GM19463 (cell line): ENCODE measurements around the gene ZNF660.
"Not testable (repeated sequence)": the region's sequence is repeated elsewhere in the genome, so short reads cannot be mapped to it uniquely, and the experiment has no call there.

Source experiments
- ATAC-seq: cut with Tn5 transposase; IDR thresholded peaks from one replicate; pipeline ENCODE4 v1.9.1; 2021; ENCODE audit warnings: mild to moderate bottlenecking, moderate library complexity; ENCODE audit not compliant: unreplicated experiment

Gene ZNF660

GRCh38 chr3:44584646-44585501 lies at the start of gene ZNF660:
TSS of gene ZNF660 (plus strand) at chr3:44584964. CDS start at chr3:44594194, 9,230 bp downstream.
- ATAC-seq: peak; percentile 85

- no peak for ATAC-seq
Measured at GRCh38 chr3:44535364-44535763, 49.4 kb upstream of the ZNF660 start.

DNA sequence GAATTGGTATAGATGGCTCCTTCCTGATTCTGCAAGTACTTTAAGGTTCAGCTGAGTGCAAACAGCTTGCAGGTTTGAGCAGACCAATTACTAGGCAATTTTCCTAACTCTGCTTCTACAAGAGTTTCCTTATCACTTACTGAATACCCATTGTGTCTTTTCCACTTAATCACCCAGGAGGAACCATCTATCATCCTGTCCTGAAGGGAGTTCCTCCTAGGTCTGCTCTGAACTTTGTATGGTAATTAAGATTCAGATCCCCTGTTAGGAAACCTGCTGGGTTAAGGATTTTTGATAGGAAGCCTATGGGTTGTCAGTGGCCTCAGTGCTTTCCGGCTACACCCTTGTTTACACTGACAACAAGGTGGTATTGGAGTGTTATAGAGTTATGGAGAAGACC lies 40.0 kb upstream of the ZNF660 start:
- ATAC-seq: not testable (repeated sequence)

DNA sequence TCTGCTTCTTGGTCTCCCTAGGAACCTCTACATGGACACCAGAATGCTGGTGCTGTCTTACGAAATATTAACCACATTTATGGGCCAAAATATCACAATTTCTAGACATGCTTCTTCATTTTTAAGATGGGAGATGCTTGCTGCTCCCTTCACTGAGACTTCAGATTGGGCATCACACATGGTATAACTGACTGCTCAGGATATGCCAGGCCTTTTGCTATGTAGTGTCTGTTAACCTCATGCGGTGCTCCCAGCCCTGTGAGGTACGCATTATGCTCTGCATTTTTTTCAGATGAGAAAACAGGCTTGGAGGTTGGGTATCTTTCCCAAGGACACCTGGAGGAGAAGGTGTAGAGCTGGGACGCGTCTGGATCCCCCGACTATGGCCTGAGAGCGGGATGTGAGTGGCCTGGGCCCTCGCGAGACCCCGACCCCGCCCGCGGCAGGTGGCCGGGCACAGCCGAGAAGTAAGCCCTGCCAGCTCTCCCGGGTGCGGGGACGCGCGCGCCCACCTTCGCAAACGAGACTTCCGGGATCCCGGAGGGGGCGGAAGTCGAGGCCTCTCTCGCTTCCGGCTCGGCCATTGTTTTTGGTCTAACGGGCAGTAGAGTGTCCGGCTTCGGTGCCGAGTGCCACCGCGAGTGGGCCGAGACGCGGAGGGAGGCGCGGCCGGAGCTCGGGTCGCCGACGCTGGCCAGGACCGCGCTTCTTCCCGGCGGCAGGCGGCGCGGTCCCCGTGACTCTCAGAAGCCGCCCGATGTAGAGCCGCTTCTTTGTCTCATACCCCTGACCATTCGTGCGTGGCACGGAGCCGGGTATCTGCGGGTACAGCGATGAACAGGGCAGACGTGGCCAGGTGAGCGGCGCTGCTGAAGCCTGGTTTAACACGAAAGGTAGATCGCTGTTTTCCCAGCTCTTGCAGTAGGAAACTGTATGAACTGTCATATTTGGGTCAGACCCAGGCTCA lies 29.9 kb upstream of the ZNF660 start, which contains the start of gene ZKSCAN7:
ZKSCAN7 (plus strand) TSS at position 568 of the 967 bp plus-strand sequence. CDS start 1,855 bp downstream, outside the sequence.
- peak; percentile 72 for ATAC-seq

DNA sequence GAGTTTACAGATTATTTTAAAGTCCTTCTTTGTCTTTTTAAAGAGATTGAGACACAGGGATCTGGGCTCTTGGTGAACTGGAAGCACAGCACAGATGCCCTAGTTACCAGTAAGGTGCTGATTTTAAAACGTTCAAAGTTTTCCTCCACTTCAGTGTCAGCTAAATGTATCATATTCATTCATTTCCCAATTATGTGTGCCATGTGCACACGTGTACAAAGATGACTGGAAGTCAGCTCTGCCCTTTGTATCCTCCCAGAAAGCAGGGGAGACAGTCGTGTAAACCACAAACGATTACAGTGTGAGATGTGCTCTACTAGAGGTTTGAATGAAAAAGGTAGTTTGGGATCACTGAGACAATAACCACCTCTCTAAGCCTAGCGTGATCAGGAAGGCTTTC lies 29.0 kb upstream of the ZNF660 start:
- no peak for ATAC-seq

DNA sequence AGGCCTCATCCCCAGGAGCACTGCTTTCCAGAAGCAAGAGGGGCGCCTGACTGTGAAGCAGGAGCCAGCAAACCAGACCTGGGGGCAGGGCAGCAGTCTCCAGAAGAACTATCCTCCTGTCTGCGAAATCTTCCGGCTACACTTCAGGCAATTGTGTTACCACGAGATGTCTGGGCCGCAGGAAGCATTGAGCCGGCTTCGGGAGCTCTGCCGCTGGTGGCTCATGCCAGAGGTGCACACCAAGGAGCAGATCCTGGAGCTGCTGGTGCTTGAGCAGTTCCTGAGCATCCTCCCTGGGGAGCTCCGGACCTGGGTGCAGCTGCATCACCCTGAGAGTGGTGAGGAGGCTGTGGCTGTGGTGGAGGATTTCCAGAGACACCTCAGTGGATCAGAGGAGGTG lies 27.7 kb upstream of the ZNF660 start:
- no peak for ATAC-seq

DNA sequence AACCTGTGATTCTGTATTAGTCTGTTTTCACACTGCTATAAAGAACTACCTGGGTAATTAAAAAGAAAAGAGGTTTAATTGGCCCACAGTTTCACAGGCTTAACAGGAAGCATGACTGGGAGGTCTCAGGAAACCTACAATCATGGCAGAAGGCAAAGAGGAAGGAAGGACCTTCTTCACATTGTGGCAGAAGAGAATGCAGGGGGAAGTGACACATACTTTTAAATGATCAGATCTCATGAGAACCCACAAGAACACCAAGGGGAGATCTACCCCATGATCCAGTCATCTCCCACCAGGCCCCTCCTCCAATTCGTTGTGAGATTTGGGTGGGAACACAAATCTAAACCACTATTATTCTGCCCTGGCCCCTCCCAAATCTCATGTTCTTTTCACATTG lies 23.7 kb upstream of the ZNF660 start:
- no peak for ATAC-seq

- no peak for ATAC-seq
Measured at GRCh38 chr3:44562147-44562546, 22.6 kb upstream of the ZNF660 start.

- ATAC-seq: no peak
Measured at GRCh38 chr3:44568561-44568960, 16.2 kb upstream of the ZNF660 start.

DNA sequence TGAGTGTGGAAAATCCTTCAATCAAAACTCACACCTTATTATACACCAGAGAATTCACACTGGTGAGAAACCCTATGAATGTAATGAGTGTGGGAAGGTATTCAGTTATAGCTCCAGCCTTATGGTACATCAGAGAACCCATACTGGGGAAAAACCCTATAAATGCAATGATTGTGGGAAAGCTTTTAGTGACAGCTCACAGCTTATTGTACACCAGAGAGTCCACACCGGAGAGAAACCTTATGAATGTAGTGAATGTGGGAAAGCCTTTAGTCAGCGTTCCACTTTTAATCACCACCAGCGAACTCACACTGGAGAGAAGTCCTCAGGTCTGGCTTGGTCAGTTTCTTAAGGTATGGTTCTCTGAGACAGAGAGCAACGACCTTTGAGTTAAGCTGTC lies 13.7 kb upstream of the ZNF660 start:
- ATAC-seq: no peak

GRCh38 chr3:44576613-44577012 lies 8.2 kb upstream of the ZNF660 start:
- no peak for ATAC-seq

- ATAC-seq: not testable (repeated sequence)
Measured at GRCh38 chr3:44577354-44577952, 7.3 kb upstream of the ZNF660 start.

- not testable (repeated sequence) for ATAC-seq
Measured at GRCh38 chr3:44578316-44578715, 6.4 kb upstream of the ZNF660 start.

GRCh38 chr3:44578924-44579515 lies 5.7 kb upstream of the ZNF660 start:
- ATAC-seq: not testable (repeated sequence)

- ATAC-seq: not testable (repeated sequence)
Measured at GRCh38 chr3:44579749-44580148, 5.0 kb upstream of the ZNF660 start.

GRCh38 chr3:44580971-44581370 lies 3.8 kb upstream of the ZNF660 start:
- not testable (repeated sequence) for ATAC-seq

DNA sequence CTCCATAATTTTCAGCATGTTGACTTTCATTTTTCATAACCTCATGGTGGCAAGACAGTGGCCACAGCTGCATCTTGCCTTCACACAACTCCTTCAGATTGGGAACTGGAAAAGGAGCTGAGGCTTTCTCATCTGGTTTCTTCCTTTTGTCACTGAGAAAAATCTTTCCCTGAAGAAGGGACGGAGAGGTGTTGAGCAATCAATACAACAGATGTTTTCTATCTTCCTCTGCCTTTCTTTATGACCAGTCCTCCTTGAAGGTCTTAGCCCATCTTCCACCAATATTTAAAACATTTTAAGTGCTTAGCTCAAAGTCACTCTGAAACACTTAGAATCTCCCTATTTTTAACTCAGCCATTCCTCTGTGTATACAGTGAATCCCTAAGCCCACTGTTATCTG lies 11.9 kb downstream of the ZNF660 start:
- ATAC-seq: no peak

GRCh38 chr3:44601749-44602148 lies 17.0 kb downstream of the ZNF660 start:
- no peak for ATAC-seq

GRCh38 chr3:44612678-44613077 lies 27.9 kb downstream of the ZNF660 start:
- ATAC-seq: no peak

- peak; percentile 95 for ATAC-seq
Measured at GRCh38 chr3:44624749-44625480, 40.2 kb downstream of the ZNF660 start, which contains the start of gene ZNF197. TSS of gene ZNF197 (plus strand) at chr3:44625036. CDS start at chr3:44629155, 4,119 bp downstream.
